ENCODE results near the gene IL1A.

Gene IL1A

DNA sequence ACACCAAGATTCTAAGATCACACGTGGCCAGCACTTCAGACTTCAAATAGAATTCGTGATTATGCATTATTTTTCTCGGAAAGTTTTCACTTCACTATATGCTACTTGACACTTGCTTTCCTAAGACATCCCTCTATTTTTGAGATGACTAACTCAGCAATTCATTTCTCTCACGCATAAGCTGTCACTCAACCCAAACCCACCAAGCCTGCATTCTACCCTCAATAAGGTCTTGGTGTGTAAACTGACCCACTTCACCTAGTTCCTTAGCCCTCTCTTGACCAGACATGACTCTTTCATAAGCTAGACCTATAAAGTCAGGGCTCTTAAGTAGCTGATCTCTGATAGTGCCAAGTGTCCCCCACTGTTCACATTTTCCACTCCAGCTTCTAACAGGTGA is 31.6 kb downstream of the IL1A start:
- Histone ChIP-seq H3K9me2 (ENCODE audit: low read depth, low read length) (no peaks in the 10 kb centered on the region), H3K27ac (ENCODE audit: low read depth, low read length, poor library complexity, severe bottlenecking) (no peak overlapping the region), H2AFZ (ENCODE audit: low read length) (no peak overlapping the region), H3F3A (ENCODE audit: insufficient read depth, low read length) (no peaks in the 10 kb centered on the region), H3K79me2 (ENCODE audit: insufficient read depth, low read length) (peaks cover 18% of the 10 kb centered on the region; the same call in 1 of the 2 replicates), H3K4me3 (ENCODE audit: low read depth, low read length, poor library complexity, severe bottlenecking) (no peak overlapping the region), H3K27me3 (ENCODE audit: insufficient read depth, low read length) (no peaks in the 10 kb centered on the region), H3K9me3 (ENCODE audit: low read length) (no peaks in the 10 kb centered on the region), H3K9ac (ENCODE audit: low read length) (no peak overlapping the region), H3K36me3 (ENCODE audit: insufficient read depth, low read length) (peaks cover 93% of the 10 kb centered on the region), H3K4me2 (ENCODE audit: low read length) (no peak overlapping the region), H3K4me1 (ENCODE audit: insufficient read depth, low read length, severe bottlenecking) (no peaks in the 10 kb centered on the region), H4K20me1 (ENCODE audit: insufficient read depth, low read length) (no peaks in the 10 kb centered on the region)
- TF ChIP-seq, protein P1, sequence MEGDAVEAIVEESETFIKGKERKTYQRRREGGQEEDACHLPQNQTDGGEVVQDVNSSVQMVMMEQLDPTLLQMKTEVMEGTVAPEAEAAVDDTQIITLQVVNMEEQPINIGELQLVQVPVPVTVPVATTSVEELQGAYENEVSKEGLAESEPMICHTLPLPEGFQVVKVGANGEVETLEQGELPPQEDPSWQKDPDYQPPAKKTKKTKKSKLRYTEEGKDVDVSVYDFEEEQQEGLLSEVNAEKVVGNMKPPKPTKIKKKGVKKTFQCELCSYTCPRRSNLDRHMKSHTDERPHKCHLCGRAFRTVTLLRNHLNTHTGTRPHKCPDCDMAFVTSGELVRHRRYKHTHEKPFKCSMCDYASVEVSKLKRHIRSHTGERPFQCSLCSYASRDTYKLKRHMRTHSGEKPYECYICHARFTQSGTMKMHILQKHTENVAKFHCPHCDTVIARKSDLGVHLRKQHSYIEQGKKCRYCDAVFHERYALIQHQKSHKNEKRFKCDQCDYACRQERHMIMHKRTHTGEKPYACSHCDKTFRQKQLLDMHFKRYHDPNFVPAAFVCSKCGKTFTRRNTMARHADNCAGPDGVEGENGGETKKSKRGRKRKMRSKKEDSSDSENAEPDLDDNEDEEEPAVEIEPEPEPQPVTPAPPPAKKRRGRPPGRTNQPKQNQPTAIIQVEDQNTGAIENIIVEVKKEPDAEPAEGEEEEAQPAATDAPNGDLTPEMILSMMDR (IDR thresholded peaks at IDR 0.05; ENCODE audit: low read length), result no peak
- TF ChIP-seq EZH2 (IDR thresholded peaks at IDR 0.05; ENCODE audit: borderline replicate concordance, low read length), result no peak

DNA sequence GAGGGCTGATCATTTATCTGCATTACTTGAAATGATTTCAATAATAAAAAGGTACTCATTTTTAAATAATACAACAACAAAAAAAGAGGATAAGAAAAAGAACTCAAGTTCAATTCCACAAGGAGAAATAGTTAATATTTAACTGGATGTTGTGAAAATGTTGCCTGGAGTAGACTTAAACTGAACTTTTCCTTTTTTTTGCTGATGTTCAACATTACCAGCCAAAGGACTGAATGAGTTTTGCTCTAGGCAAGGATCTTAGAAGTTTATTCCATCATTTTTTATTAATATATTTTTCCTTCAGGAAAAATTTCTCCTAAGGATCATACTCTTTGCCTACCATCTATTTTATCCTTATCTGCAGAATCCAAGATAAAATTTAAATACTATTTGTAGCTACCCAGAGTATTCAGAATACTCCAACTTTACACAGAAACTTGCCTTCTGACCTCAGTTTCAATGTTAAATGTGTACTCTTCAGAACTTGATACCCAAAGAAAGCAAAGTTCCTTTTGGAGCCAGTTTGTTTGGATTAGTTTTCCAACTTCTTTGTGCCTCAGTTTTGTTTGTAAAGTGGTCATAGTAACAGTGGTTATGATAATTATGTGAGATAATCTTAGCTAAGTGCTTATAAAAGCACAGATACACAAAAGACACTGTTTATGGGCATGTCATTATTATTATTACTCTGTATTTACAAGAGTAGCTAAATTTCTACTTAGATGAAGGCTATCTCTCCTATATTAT is 32.7 kb downstream of the IL1A start:
- Histone ChIP-seq H3K36me3 (ENCODE audit: insufficient read depth, low read length) (peaks cover 92% of the 10 kb centered on the region), H3F3A (ENCODE audit: insufficient read depth, low read length) (no peaks in the 10 kb centered on the region), H2AFZ (ENCODE audit: low read length) (no peak overlapping the region), H3K4me2 (ENCODE audit: low read length) (no peak overlapping the region), H3K27me3 (ENCODE audit: insufficient read depth, low read length) (no peaks in the 10 kb centered on the region), H3K9me2 (ENCODE audit: low read depth, low read length) (no peaks in the 10 kb centered on the region), H3K4me3 (ENCODE audit: low read depth, low read length, poor library complexity, severe bottlenecking) (no peak overlapping the region), H3K9me3 (ENCODE audit: low read length) (no peaks in the 10 kb centered on the region), H3K79me2 (ENCODE audit: insufficient read depth, low read length) (peaks cover 23% of the 10 kb centered on the region; the same call in 1 of the 2 replicates), H3K9ac (ENCODE audit: low read length) (no peak overlapping the region), H3K27ac (ENCODE audit: low read depth, low read length, poor library complexity, severe bottlenecking) (no peak overlapping the region), H4K20me1 (ENCODE audit: insufficient read depth, low read length) (no peaks in the 10 kb centered on the region), H3K4me1 (ENCODE audit: insufficient read depth, low read length, severe bottlenecking) (no peaks in the 10 kb centered on the region)
- TF ChIP-seq EZH2 (IDR thresholded peaks at IDR 0.05; ENCODE audit: borderline replicate concordance, low read length), result no peak
- TF ChIP-seq, protein P1 (IDR thresholded peaks at IDR 0.05; ENCODE audit: low read length), result no peak

DNA sequence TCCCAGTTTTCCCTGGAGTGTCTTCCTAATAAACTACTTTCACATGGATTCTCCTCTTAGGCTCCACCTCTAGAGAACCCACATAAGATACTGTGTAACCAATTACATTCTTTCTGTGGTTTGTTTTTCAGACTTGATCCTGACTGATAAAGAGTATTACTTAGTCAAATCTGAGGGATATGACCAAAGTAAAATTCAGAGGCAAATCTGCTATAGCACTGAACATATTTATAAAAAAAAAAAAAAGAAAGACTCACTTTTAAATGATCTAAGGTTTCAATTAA is 33.8 kb downstream of the IL1A start:
- Histone ChIP-seq H3K36me3 (ENCODE audit: insufficient read depth, low read length) (peaks cover 90% of the 10 kb centered on the region), H4K20me1 (ENCODE audit: insufficient read depth, low read length) (no peaks in the 10 kb centered on the region), H3K4me3 (ENCODE audit: low read depth, low read length, poor library complexity, severe bottlenecking) (no peak overlapping the region), H3K79me2 (ENCODE audit: insufficient read depth, low read length) (peaks cover 23% of the 10 kb centered on the region; the same call in 1 of the 2 replicates), H3K27me3 (ENCODE audit: insufficient read depth, low read length) (no peaks in the 10 kb centered on the region), H3F3A (ENCODE audit: insufficient read depth, low read length) (no peaks in the 10 kb centered on the region), H3K4me2 (ENCODE audit: low read length) (no peak overlapping the region), H3K27ac (ENCODE audit: low read depth, low read length, poor library complexity, severe bottlenecking) (no peak overlapping the region), H3K4me1 (ENCODE audit: insufficient read depth, low read length, severe bottlenecking) (no peaks in the 10 kb centered on the region), H3K9ac (ENCODE audit: low read length) (no peak overlapping the region), H3K9me3 (ENCODE audit: low read length) (no peaks in the 10 kb centered on the region), H2AFZ (ENCODE audit: low read length) (no peak overlapping the region), H3K9me2 (ENCODE audit: low read depth, low read length) (no peaks in the 10 kb centered on the region)
- no peak for TF ChIP-seq EZH2 (IDR thresholded peaks at IDR 0.05; ENCODE audit: borderline replicate concordance, low read length)
- TF ChIP-seq, protein P1 (IDR thresholded peaks at IDR 0.05; ENCODE audit: low read length), result no peak

Measured in OCI-LY1 (cell line).